Measurements from ENCODE around the gene NADSYN1.

DNA sequence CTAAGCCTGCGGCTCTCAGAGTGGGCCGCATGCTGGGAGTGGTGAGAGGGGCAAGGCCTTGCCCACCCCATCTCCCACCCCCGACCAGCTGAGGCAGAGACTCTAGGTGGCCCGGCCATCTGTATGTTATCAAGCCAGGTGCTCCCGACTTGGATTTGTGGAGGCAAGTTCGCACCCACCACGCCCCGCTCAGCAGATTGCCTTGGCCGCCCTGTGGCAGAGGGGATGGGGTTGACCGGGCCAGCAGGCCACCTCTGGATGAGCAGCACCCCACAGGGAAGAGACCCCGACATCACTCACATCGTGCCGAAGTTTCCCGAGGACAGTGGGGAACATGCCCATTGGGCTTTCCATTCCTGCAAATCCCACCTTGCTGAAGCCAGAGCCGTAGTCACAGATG is 45.6 kb upstream of the NADSYN1 start:
- TF ChIP-seq CTCF (IDR thresholded peaks at IDR 0.05; ENCODE audit: insufficient read depth, low read depth, low read length) (no peak), EZH2 (IDR thresholded peaks at IDR 0.05; ENCODE audit: insufficient read depth, low read length) (no peak)

Data from astrocyte (in vitro differentiated cells and primary cell).